K562 (cell line): ENCODE data around the gene CYS1. TPM values are rescaled to one million over a fixed set of nuclear protein-coding genes. Genes with fewer than 3 reads are reported as not detected.

Experiments
- polyA plus RNA-seq, 8 experiments: library from polyadenylated mRNA; depleted of rRNA in 4 of 8; stranded (reverse) in 5 of 8; unstranded in 3 of 8; fragments of >200 nt; fragmentation: Nextera tagmentation in 2 of 8; fragmentation: Illumina TruSeq in 1 of 8; extraction: Ambion mirVana in 2 of 8; extraction: Trizol in 1 of 8; gene quantifications; 2 replicates each; pipeline versions ENCODE4 v1.2.1 to v1.2.3, GENCODE V29; 2011 to 2014; ENCODE audit warnings: inconsistent platforms in 1 of 8, missing spikeins in 1 of 8
- total RNA-seq, 7 experiments: library from RNA; depleted of rRNA in 6 of 7; stranded (reverse); fragments of >200 nt in 6 of 7; fragmentation: Illumina TruSeq in 2 of 7; extraction: Trizol in 2 of 7; gene quantifications; 2 replicates each; pipeline versions ENCODE4 v1.2.1 to v1.2.3, GENCODE V29; 2011 to 2021; ENCODE audit warnings: low replicate concordance in 1 of 7
- TF ChIP-seq, protein P1 (sequence below), 2 experiments: fragments of 450-650 bp in 1 of 2; sonication (generic) in 1 of 2; formaldehyde crosslinking in 1 of 2; IDR thresholded peaks; 2 replicates each; pipeline versions ENCODE4 v1.7.1 to v1.9.0; 2016 to 2022; ENCODE audit warnings: inconsistent platforms in 1 of 2, mild to moderate bottlenecking in 1 of 2, missing genetic modification reagents in 1 of 2
- TF ChIP-seq, protein P2 (sequence below): sonication (generic); formaldehyde crosslinking; IDR thresholded peaks from 2 replicates; pipeline ENCODE4 v1.8.0; 2022; ENCODE audit warnings: missing genetic modification reagents, mild to moderate bottlenecking, moderate library complexity, borderline replicate concordance

Gene CYS1
- total and polyA plus RNA-seq, 9 of the 15 experiments (the other 6 are each of a cell fraction or from before 2014, with no cell fraction given) = 0.11 to 0.13 TPM; not detected in 7

- TF ChIP-seq, protein P1, sequence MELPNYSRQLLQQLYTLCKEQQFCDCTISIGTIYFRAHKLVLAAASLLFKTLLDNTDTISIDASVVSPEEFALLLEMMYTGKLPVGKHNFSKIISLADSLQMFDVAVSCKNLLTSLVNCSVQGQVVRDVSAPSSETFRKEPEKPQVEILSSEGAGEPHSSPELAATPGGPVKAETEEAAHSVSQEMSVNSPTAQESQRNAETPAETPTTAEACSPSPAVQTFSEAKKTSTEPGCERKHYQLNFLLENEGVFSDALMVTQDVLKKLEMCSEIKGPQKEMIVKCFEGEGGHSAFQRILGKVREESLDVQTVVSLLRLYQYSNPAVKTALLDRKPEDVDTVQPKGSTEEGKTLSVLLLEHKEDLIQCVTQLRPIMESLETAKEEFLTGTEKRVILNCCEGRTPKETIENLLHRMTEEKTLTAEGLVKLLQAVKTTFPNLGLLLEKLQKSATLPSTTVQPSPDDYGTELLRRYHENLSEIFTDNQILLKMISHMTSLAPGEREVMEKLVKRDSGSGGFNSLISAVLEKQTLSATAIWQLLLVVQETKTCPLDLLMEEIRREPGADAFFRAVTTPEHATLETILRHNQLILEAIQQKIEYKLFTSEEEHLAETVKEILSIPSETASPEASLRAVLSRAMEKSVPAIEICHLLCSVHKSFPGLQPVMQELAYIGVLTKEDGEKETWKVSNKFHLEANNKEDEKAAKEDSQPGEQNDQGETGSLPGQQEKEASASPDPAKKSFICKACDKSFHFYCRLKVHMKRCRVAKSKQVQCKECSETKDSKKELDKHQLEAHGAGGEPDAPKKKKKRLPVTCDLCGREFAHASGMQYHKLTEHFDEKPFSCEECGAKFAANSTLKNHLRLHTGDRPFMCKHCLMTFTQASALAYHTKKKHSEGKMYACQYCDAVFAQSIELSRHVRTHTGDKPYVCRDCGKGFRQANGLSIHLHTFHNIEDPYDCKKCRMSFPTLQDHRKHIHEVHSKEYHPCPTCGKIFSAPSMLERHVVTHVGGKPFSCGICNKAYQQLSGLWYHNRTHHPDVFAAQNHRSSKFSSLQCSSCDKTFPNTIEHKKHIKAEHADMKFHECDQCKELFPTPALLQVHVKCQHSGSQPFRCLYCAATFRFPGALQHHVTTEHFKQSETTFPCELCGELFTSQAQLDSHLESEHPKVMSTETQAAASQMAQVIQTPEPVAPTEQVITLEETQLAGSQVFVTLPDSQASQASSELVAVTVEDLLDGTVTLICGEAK (IDR thresholded peaks at IDR 0.05) = no peak
- TF ChIP-seq, protein P1 (CRISPR knock-in tag; IDR thresholded peaks at IDR 0.05) = no peak
- TF ChIP-seq, protein P2, sequence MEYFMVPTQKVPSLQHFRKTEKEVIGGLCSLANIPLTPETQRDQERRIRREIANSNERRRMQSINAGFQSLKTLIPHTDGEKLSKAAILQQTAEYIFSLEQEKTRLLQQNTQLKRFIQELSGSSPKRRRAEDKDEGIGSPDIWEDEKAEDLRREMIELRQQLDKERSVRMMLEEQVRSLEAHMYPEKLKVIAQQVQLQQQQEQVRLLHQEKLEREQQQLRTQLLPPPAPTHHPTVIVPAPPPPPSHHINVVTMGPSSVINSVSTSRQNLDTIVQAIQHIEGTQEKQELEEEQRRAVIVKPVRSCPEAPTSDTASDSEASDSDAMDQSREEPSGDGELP = no peak
These were observed 34.5 kb downstream of the CYS1 start (continued) for GRCh38 chr2:10045561-10046355.
